Measurements from ENCODE around the gene B3GNT2. TPM values are rescaled to one million over a fixed set of nuclear protein-coding genes. Genes with fewer than 3 reads are reported as not detected.

B3GNT2 gene
- polyA plus RNA-seq, 1 experiment, result 9.4 TPM

GRCh38 chr2:62240546-62240945 is 44.6 kb downstream of the B3GNT2 start:
- H3K36me3 ChIP-seq (ENCODE audit: control insufficient read depth, insufficient read depth, low read length), result no peaks in the 10 kb centered on the region
- TF ChIP-seq, protein P1, sequence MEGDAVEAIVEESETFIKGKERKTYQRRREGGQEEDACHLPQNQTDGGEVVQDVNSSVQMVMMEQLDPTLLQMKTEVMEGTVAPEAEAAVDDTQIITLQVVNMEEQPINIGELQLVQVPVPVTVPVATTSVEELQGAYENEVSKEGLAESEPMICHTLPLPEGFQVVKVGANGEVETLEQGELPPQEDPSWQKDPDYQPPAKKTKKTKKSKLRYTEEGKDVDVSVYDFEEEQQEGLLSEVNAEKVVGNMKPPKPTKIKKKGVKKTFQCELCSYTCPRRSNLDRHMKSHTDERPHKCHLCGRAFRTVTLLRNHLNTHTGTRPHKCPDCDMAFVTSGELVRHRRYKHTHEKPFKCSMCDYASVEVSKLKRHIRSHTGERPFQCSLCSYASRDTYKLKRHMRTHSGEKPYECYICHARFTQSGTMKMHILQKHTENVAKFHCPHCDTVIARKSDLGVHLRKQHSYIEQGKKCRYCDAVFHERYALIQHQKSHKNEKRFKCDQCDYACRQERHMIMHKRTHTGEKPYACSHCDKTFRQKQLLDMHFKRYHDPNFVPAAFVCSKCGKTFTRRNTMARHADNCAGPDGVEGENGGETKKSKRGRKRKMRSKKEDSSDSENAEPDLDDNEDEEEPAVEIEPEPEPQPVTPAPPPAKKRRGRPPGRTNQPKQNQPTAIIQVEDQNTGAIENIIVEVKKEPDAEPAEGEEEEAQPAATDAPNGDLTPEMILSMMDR (IDR thresholded peaks at IDR 0.05; ENCODE audit: insufficient read depth, low read depth, low read length), result no peak
- ChIA-PET CTCF (no interaction called here), POLR2A (no interaction called here)
- no peak overlapping the region for H3K4me3 ChIP-seq (ENCODE audit: low read depth, low read length)
- no peaks in the 10 kb centered on the region for H3K27me3 ChIP-seq (ENCODE audit: control insufficient read depth, insufficient read depth, low read length)
- DNase-seq (ENCODE audit: low read depth), result no peak

DNA sequence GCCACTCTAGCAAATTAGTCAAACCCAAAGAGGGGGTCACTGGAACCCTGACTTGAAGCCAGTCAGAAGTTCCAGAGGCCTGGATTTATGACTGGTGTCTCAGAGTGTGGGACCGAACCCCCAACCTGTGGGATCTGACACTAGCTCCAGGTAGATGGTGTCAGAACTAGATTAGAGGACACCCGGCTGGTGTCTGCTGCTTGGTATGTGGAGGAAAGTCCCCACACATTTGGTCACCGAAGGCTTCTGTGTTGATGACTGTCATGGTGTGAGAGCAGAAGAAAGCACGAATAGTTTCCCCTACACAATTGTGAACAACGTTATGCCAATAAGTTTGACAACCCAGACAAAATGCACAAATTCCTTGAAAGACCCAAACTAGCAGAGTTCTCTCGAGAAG is 48.1 kb downstream of the B3GNT2 start:
- CTCF ChIA-PET, result no interaction called here
- no peak overlapping the region for H3K4me3 ChIP-seq (ENCODE audit: low read depth, low read length)
- POLR2A ChIA-PET, result no interaction called here

DNA sequence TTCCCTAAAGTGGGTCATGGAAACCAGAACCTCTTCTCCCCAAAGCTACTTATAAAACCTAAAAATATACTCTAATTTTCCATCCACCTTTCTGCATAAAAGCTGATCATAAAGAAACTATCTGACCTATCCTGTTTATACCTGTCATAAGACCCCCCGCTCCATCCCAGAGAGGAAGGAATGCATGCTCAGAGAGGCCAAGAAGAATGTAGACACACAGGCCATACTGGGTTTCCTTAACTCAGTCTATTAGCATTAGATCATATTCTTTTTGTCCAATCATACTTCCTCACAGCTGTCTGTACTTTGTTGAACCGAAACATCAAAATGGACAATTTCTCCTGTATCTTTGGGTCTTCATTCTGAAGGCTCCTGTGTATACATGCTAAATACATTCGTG is 52.3 kb downstream of the B3GNT2 start:
- no peaks in the 10 kb centered on the region for H3K27me3 ChIP-seq (ENCODE audit: control insufficient read depth, insufficient read depth, low read length)
- DNase-seq (ENCODE audit: low read depth), result no peak
- CTCF ChIA-PET, result no interaction called here
- no peak overlapping the region for H3K4me3 ChIP-seq (ENCODE audit: low read depth, low read length)
- TF ChIP-seq, protein P1 (IDR thresholded peaks at IDR 0.05; ENCODE audit: insufficient read depth, low read depth, low read length), result no peak
- POLR2A ChIA-PET, result no interaction called here
- no peaks in the 10 kb centered on the region for H3K36me3 ChIP-seq (ENCODE audit: control insufficient read depth, insufficient read depth, low read length)

More for the DNA sequence above, 48.1 kb downstream of the B3GNT2 start:
- H3K36me3 ChIP-seq (ENCODE audit: control insufficient read depth, insufficient read depth, low read length), result no peaks in the 10 kb centered on the region
- TF ChIP-seq, protein P1 (IDR thresholded peaks at IDR 0.05; ENCODE audit: insufficient read depth, low read depth, low read length), result no peak
- H3K27me3 ChIP-seq (ENCODE audit: control insufficient read depth, insufficient read depth, low read length), result no peaks in the 10 kb centered on the region
- DNase-seq (ENCODE audit: low read depth), result no peak

- H3K4me3 ChIP-seq (ENCODE audit: low read depth, low read length), result no peak overlapping the region
- H3K36me3 ChIP-seq (ENCODE audit: control insufficient read depth, insufficient read depth, low read length), result no peaks in the 10 kb centered on the region
- DNase-seq (ENCODE audit: low read depth), result no peak
- ChIA-PET POLR2A (no interaction called here), CTCF (no interaction called here)
- TF ChIP-seq, protein P1 (IDR thresholded peaks at IDR 0.05; ENCODE audit: insufficient read depth, low read depth, low read length), result no peak
- no peaks in the 10 kb centered on the region for H3K27me3 ChIP-seq (ENCODE audit: control insufficient read depth, insufficient read depth, low read length)
These were observed 54.3 kb downstream of the B3GNT2 start for GRCh38 chr2:62250239-62250638.

DNA sequence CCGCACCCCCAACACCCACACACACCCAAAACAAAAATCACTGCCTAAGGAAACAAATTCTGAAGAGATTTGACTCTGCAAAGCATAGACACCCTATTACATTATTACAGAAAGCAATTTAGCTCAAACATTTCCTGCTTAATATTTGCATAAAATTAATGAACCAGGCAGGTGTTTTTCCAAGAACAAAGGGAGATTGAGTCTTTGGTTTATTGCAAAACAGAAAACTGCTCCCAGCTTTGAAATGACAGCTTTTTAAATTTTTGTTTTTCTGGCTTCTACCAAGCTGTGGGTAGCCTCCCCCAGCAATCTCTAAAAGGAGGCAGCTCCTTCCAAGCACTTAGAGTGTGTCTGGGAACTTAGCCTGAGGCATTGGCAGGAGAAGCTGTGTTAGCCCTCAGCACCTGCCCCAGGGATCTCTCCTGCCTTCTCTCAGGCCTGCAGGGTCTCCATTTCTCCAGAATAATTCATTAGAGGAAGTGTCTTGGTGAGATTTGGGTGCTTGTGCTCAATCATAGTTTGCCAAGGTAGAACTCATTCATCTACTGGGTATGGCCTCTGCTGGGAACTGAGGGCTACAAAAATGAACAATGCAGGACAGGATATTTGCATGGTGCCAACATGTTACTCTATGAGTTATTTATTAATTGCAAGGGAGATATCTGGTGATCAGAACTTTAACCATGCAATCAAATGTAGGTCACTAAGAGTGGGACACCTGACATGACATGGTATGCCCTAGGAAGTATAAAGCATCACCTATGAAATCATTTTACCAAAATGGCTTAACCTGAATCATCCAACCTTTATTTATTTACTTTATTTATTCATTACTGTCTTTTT is 58.7 kb downstream of the B3GNT2 start:
- no peak overlapping the region for H3K4me3 ChIP-seq (ENCODE audit: low read depth, low read length)
- ChIA-PET POLR2A (no interaction called here), CTCF (no interaction called here)
- peaks cover 2% of the 10 kb centered on the region; the same call in 1 of the 2 replicates for H3K27me3 ChIP-seq (ENCODE audit: control insufficient read depth, insufficient read depth, low read length)
- DNase-seq (ENCODE audit: low read depth), result no peak
- H3K36me3 ChIP-seq (ENCODE audit: control insufficient read depth, insufficient read depth, low read length), result no peaks in the 10 kb centered on the region
- TF ChIP-seq, protein P1 (IDR thresholded peaks at IDR 0.05; ENCODE audit: insufficient read depth, low read depth, low read length), result no peak

Measured in BJ (cell line).